Measurements from ENCODE around the gene WDR62.
"Not testable (repeated sequence)": the region's sequence is repeated elsewhere in the genome, so short reads cannot be mapped to it uniquely, and the experiment has no call there.

WDR62 gene

DNA sequence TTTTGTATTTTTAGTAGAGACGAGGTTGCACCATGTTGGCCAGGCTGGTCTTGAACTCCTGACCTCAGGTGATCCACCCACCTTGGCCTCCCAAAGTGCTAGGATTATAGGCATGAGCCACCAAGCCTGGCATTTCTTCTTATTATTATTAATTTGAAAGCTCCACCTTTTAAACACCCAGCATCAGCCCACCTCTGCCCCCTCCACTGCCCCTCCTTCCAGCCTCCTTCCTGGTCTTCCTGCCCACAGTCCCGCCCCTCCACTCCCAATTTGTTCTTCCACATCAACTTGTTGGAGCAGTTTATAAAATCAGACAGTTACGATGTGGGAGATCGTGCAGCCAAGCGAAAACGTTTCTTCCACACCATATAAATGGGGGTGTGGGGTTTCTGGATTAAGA is 14.2 kb upstream of the WDR62 start:
- no peak for DNase-seq

DNA sequence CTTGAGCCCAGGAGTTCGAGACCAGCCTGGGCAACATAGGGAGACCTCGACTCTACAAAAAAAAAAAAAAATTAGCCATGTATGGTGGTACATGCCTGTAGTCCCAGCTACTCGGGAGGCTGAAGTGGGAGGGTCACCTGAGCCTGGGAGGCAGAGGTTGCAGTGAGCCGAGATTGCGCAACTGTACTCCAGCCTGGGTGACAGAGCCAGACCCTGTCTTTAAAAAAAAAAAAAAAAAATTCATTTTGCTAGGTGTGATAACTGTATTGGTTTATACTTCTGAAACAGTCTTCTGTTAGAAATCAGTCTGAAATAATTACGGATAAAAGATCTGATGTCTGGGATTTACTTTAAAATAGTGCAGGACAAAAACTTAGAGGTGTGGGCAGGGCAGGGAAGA is 13.6 kb upstream of the WDR62 start:
- DNase-seq: not testable (repeated sequence)

DNA sequence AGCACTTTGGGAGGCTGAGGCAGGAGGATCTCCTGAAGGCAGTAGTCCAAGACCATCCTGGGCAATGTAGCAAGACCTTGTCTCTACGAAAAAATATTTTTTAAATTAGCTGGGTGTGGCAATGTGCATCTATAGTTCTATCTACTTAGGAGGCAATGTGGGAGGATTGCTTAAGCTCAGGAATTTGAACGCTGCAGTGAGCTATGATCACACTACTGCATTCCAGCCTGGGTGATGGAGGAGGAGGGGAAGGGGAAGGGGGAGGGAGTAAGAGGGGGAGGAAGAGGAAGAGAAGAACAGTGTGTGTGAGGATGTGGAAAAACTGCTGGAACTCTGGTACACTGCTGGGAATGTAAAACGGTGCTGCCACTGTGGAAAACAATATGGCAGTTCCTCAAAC is 12.9 kb upstream of the WDR62 start:
- no peak for DNase-seq

DNA sequence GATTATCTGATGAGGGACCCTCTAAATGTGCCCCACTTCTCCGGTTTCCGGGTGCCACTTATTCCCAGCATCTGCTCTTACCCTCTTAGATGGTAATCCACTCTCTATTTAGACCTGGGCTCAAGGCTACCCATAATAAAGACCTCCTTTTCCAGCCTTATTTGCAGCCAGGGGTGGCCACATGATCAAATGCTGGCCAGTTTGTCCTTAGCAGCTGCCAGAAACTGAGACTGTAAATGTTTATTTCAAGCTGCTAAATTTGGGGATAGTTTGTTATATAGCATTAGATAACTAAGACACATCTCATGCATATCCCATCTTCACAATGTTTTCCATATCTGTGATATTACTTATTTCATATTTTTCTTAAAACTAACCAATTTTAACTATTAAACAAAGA is 10.7 kb upstream of the WDR62 start:
- DNase-seq: no peak

DNA sequence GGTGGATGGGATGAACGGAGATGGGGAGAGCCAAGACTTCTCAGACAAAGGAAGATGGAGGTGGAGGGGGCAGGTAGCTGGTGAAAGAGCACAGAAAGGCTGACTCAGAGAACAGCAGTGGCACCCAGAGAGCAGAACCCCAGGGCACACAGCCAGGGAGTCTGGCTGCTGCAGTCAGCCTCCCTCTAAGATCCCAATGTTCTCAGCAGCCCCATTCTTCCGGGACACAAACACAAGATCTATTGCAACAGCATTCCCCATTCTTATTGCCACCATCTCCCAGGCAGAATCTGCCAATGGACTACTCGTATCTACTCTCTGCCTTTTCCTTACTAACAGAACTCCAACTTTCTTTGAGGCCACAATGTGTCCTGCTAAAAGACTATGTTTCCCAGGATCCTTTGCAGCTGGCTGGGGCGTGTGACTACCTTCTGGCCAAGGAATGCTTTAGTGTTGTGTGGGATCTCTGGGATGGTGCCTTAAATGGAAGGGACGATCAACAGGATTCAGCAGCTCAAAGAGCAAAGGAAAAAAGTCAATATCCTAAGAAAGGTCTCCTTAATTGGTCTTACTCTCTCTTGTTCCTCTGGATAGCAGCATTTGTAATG is 8.2 kb upstream of the WDR62 start:
- DNase-seq: no peak

DNA sequence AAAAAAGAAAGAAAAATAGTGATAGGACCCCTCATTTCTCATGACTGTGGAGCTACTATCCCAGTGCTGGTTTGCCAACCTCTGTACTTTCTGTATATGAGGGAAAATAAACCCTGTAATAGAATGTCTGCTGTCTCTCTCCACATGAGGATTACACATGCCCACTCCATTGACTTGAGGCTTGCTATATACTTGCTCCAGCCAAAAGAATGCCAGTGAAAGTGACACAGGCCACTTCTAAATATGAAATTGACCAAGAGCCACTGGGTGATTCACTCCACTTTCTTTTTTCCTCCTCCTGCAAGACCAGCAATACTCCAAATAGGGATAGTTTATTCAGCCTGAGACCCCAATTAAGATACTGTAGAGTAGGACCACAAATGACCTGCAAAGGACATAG is 6.9 kb upstream of the WDR62 start:
- no peak for DNase-seq

DNA sequence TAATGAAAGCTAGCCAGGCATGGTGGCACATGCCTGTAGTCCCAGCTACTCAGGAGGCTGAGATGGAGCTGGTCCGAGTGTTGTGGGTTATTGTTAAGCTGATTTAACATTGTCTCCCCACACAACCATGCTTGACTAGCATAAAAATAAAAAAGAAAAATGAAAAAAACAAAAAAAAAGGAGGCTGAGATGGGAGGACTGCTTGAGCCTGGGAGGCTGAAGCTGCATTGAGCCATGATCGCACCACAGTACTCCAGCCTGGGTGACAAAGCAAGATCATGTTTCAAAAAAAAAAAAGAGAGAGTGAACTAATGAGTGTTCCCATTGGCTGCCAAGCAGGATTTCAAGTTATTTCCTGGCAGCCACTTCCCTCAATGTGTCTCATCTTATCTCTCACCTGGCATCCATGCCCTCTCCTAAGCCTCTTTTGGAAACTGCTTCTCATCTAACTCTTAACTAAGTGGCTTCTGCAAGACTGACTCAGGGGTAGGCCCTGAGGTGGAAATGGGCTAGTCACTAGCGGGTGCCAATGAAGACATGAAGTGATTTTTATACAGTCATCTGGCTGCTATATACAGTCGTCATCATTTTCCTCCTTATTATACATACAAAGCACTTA is 5.5 kb upstream of the WDR62 start:
- DNase-seq: no peak

DNA sequence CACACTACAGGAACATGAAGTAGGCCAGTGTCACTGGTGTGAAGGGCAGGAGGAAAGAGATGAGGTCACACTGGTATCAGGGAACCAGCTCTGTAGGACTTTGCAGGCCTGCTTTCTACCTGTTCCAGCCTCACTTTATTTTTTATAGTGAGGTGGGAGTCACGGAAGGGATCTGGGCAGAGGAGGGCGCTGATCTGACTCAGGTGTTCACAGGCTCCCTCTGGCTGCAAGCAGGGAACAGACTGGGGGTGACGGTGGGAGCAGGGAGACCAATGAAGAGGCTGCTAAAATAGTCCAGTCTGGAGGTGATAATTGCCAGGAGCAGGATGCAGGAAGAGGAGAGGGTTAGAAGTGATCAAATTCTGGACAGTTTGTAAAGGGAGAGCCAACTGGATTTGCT is 3.5 kb upstream of the WDR62 start:
- DNase-seq: peak; percentile 62

DNA sequence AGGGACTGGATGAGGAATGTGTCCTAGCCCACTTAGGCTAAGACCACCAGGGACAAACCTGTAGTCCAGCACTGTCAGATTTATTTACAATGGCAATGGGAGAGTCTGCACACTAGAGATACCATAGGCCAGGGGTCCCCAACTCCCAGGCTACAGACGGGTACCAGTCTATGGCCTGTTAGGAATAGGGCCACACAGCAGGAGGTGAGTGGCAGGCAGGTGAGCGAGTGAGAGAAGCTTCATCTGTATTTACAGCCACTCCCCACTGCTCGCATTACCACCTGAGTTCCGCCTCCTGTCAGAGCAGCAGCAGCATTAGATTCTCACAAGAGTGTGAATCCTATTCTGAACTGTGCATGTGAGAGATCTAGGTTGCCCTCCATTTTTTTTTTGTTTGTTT is 3.1 kb upstream of the WDR62 start:
- DNase-seq: no peak

DNA sequence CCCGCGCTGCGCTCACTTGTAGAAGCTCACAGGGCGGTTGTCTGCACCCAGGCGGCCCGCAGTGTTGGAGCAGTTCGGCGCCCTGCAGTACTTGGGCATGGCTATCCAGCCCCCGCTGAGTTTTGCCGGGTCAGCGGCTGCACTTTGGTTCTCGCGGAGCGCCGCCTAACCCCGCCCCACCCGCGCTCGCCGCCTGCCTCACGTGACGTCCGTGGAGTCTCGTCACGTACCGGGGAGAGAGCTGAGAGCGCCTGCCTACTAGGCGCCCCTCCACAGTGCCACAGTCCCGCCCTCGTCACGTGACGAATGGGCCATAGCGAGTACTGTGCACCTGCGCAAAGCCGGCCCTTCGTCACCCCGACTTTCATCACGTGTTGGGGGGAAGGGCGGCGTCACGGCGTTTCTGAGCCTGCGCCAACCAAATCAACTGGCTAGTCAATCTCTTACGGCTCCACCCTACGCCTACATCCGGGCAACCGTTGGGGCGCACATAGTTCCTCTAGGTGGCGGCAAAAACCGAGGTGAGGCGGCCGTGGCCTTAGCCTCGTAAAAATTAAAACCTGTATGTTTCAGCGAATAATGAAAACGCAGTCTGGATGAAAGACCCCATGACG is 471 bp upstream of the WDR62 start, which contains the start of gene THAP8:
THAP8 (minus strand) TSS at position 167 of the 614 bp plus-strand sequence; CDS start at position 99, 68 bp downstream.
- peak; percentile 100 for DNase-seq

DNA sequence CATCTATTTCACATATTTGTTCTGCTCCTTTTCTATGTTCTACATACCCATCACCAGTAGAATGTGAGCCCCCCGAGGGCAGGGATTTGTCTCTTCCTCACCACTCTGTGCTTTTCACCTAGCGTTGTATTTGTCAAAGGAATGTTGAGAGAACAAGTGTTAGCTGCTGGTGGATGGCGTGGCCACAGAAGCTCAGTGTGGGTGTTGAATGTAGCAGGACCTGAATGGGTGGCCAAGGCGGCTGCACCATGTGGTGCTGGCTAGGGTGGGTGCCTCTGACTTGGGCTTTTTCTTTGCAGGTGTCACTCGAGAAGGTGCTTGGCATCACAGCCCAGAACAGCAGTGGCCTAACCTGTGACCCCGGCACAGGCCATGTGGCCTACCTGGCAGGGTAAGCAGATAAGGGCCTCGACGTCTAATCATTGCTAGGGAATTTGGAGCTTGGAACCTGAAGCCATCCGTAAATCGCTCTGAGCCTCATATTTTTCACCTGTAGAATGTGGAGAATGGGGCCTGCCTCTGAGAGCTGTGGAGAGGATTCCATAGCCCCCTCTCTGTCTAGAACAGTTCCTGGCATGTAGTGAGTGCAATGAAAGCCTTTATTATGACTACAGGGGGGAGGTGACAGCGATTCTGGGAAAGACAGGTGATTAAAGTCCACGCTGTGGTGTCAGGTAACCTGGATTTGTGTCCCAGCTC is 3.9 kb downstream of the WDR62 start:
- DNase-seq: no peak

DNA sequence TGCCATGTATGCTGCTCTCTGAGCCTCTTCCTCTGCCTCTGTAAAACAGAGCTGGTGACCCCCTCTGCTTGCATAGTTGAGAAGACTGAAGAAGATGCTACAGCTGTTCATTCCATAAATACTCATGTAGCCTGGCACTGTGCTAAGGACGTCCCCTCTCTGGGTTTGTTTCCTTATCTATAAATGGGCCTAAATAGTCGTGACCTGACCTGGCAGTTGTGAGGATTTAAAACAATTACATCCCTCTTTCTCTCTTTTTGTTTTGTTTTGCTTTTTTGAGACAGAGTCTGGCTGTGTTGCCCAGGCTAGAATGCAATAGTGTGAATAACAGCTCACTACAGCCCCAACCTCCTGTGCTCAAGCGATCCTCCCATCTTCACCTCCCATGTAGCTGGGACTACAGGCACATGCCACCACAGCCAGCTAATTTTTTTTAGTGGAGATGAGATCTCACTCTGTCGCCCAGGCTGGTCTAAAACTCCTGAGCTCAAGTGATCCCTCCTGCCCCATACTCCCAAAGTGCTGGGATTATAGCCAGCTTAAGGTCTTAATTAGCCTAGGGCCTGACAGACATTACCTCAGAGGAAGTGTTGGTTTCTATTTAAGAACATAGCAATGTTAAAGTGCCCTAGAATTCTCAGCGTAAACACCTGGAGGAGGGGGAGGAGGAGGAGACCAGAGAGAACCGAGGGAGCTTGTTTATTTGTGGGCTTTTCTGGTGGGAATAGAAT is 4.6 kb downstream of the WDR62 start:
- DNase-seq: no peak

DNA sequence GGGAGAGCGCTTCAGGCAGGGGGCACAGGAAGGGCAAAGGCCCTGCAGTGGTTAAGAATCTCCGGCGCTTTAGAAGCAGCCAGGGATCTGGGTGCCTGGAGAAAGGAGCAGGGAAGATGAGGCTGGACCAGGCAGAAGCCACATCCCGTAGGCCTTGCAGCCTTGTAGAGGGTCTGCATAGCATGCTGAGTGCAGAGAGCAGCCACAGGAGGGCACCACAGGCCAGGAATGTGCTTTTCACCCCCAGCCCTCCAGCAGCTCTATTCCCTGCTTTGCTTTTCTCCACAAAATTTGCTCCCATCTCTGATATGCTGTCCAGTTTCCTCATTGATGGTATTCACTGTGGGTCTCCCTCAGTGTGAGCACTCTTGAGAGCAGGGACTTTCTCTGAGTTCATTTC is 5.7 kb downstream of the WDR62 start:
- DNase-seq: peak; percentile 40

DNA sequence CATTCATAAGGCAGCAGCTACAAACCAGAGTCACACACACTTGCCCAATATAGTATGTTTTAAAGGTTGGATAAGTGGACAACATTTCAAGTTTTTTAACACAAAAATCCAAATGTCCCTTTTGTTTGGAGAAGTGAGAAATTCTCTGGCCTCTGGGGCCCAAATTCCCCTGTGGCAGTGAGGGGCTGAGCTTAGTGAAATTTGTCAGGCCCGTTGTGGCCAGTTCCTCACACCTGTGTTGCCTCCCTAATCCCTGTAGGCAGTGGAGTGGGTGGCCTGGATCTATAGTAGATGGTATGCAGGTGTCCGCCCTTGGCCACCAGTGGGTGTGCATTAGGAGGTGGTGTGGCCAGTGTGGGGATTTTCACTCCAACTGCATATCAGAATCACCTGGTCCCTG is 6.7 kb downstream of the WDR62 start:
- DNase-seq: no peak

DNA sequence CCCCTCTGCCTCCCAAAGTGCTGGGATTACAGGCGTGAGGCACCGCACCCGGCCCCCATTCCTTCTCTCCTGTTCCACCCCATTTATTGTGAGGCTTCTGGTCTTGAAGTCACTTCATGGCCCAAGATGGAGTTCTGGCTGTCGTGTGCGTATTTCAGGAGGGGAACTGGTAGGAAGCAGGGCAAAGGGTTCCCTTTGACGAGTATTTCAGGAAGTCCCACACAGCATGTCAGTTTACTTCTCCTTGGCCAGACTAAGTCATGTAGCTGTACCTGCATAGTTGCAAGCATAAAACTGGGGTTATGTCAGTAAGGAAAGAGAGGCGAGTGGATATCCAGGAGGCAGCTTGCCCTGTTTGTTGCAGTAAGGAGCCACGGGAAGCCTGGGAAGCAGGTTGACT is 10.1 kb downstream of the WDR62 start:
- DNase-seq: no peak

DNA sequence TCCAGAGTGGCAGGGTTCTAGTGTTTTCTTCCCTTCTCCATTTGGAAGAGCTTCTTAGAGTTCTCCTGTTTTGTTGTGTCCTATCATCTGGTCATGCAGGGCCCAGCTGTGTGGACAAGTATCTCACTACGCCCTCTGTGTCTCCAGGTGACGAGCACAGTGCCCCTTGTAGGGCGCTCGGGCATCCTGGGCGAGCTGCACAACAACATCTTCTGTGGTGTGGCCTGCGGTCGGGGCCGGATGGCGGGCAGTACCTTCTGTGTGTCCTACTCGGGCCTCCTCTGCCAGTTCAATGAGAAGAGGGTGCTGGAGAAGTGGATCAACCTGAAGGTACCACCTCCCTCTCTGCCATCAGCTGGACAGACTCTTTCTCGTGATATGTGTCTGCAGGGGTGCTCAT is 13.0 kb downstream of the WDR62 start:
- DNase-seq: no peak

DNA sequence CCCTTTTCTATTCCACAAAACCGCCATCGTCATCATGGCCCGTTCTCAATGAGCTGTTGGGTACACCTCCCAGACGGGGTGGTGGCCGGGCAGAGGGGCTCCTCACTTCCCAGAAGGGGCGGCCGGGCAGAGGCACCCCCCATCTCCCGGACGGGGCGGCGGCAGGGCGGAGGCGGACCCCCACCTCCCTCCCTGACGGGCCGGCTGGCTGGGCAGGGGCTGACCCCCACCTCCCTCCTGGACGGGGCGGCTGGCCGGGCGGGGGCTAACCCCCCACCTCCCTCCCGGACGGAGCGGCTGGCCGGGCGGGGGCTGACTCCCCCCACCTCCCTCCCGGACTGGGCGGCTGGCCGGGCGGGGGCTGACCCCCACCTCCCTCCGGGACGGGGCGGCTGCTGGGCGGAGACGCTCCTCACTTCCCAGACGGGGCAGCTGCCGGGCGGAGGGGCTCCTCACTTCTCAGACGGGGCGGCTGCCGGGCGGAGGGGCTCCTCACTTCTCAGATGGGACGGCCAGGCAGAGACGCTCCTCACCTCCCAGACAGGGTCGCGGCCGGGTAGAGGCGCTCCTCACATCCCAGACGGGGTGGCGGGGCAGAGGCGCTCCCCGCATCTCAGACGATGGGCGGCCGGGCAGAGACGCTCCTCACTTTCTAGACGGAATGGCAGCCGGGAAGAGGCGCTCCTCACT is 14.3 kb downstream of the WDR62 start:
- not testable (repeated sequence) for DNase-seq

DNA sequence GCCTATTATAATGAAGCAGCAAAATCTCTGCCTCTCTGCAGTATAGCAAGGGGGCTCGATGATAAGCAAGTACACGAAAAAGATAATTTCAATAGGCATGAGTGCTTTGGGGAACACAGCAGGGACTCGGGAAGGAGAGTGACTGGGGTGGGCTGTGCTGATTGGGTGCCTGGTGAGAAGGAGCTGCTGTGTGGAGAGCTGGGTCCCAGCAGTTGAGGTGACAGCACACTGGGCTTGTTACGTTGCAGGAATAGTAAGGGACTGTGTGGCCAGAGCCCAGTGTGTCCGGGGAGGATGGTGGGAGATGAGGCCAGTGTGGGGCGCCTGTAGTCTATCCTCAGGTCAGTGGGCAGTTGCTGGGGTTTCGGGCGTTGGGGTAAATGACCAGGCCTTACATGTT is 17.4 kb downstream of the WDR62 start:
- no peak for DNase-seq

DNA sequence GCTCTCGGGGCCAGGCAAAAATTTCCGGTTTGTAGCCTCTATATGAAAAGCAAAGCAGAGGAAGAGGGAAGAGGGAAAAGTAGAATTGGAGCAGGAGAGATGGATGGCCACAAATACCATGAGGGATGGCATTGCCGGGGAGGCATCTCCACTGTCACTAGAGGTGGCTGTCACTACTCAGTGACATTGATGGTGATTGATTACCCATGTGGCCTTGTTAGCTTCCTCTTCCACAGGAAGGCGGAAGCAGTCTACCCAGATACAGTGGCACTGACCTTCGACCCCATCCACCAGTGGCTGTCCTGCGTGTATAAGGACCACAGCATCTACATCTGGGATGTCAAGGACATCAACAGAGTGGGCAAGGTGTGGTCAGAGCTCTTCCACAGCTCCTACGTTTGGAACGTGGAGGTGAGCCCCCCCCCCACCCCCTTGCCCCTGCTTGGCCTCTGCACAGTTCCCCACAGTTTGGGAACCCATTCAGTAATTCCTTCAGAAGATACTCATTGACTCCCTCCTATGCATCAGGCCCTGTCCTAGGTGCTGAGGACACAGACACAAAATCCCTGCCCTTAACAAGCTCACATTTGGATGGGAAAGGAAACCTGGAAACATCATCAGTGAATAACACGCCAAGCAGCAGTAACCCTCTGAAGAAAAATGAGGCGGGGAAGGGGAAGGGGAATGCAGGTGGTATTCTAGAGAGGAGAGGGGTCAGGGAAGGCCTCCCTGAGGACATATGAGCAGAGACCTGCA is 18.6 kb downstream of the WDR62 start:
- DNase-seq: no peak

DNA sequence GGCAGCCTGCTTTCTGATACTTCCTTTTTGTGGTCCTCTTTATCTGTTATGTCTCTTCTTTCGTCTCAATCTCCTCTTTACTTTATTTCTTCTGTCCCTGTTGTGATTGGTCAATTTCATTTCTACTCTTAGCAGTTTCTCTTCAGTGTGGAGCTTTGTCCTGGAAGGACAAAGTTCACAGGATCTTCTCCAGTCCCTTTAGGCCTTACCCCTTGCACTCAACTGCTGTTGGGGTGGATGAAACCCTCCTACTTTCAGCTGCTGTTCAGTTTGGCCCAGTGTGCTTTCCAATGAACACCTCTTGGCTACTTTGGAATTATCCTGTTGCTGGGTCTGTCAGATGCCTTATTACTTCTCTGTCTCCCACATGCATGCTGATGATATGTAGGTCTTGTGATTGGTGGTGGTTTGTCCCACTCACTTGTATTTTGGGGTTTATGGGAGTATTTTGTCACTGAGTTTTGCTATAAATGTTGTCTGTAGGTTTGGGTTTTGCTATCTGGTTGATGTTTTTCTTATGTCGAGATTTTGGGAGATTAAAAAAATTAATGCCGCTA is 24.8 kb downstream of the WDR62 start:
- DNase-seq: no peak

DNA sequence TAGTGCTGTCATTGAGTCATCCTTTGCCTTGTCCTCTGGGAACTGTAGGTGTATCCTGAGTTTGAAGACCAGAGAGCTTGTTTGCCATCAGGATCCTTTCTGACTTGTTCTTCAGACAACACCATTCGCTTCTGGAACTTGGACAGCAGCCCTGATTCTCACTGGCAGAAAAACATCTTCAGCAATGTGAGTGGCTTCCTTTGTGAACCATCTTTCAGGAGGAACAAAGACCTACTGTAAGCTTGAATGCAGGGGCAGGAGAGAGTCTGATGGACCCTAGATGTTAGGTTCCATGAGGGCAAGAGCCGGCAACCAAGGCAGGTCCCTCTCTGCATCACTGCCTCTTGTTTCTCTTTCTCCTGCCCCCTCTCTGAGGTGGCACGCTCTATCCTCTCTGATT is 26.7 kb downstream of the WDR62 start:
- no peak for DNase-seq

DNA sequence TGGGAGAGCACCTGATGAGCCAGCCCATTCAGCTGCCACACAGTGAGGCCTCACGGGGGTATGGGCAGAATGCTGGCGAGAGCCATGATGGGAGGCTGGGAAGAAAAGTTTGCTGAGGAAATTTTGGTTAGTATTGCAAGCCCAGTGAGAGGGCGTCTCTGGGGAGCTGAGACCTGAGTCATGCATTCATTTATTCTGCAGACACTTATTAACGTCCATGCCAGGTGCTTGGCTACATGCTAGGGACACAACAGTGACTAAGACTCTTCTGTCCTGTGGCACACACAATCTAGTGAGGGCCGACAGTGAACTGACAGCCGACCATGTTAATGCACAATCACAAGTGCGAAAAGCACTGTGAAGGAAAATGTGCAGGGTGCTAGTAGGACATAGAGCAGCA is 27.2 kb downstream of the WDR62 start:
- no peak for DNase-seq

All from NCI-H2227 treated with DMSO at 0.1 percent for 48 hours (cell line).